ENCODE measurements around the gene RNH1. TPM values are rescaled to one million over a fixed set of nuclear protein-coding genes. Genes with fewer than 3 reads are reported as not detected.

The RNH1 gene
- total RNA-seq, 4 donors from 2014 or later, result 243 to 354 (median 264) TPM

DNA sequence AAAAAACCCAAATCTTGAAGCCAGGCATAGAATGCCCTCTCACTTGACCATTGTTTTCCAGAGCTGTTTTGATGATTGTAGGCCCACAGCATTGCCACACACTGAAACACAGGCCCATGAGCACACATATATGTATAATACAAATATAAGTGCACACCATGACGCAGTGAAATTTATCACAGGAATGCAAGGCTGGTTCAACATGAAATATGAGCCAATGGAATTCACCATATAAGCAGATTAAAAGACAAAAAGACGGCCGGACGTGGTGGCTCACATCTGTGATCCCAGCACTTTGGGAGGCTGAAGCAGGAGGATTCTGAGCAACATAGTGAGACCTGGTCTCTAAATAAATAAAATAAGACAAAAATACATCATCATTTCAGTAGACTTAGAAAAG is 9.4 kb upstream of the RNH1 start:
- no peaks in the 10 kb centered on the region for H3K27me3 ChIP-seq

DNA sequence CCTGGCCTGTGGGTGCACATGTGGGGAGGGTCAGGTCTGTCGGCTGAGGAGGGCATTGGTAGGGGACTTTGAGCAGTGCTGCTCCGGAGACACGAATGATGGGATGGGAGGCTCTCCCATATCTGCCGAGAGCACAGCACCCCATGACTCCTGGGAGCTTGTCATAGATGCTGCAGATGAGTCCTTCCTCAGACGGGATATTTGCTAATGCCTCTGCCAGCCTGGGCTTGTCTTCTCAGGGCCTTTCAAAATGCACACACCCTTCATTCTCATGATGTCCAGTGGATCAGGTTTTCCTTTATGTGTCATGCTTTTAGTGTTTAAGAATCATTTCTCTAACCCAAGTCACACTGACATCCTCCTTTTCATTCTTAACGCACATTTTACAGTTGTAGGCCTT is 8.1 kb upstream of the RNH1 start:
- no peak for ATAC-seq
- 71% methylated on average over 1 of the region's 6 CpGs; no CpG with 5 or more reads in 1 of the 2 donors for WGBS, 2 donors (ENCODE audit: low coverage in 1 of 2)
- Histone ChIP-seq H3K9me3 (peaks cover 0 to 9% (median 0%) of the 10 kb centered on the region in 3 donors), H3K27me3 (no peaks in the 10 kb centered on the region), H3K4me1 (peaks cover 0 to 12% (median 0%) of the 10 kb centered on the region in 3 donors), H3K36me3 (peaks cover 0 to 47% of the 10 kb centered on the region in 2 donors), H3K4me3 (no peak overlapping the region), H3K27ac (no peak overlapping the region)
- TF ChIP-seq POLR2A (IDR thresholded peaks at IDR 0.05) (no peak), EP300 (IDR thresholded peaks at IDR 0.05) (no peak)
- TF ChIP-seq, protein P1, sequence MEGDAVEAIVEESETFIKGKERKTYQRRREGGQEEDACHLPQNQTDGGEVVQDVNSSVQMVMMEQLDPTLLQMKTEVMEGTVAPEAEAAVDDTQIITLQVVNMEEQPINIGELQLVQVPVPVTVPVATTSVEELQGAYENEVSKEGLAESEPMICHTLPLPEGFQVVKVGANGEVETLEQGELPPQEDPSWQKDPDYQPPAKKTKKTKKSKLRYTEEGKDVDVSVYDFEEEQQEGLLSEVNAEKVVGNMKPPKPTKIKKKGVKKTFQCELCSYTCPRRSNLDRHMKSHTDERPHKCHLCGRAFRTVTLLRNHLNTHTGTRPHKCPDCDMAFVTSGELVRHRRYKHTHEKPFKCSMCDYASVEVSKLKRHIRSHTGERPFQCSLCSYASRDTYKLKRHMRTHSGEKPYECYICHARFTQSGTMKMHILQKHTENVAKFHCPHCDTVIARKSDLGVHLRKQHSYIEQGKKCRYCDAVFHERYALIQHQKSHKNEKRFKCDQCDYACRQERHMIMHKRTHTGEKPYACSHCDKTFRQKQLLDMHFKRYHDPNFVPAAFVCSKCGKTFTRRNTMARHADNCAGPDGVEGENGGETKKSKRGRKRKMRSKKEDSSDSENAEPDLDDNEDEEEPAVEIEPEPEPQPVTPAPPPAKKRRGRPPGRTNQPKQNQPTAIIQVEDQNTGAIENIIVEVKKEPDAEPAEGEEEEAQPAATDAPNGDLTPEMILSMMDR (IDR thresholded peaks at IDR 0.05), result no peak

More for the DNA sequence above, 9.4 kb upstream of the RNH1 start:
- peaks cover 0 to 12% (median 0%) of the 10 kb centered on the region in 3 donors for H3K4me1 ChIP-seq
- no peak for TF ChIP-seq EP300 (IDR thresholded peaks at IDR 0.05)
- no peak for TF ChIP-seq POLR2A (IDR thresholded peaks at IDR 0.05)
- TF ChIP-seq, protein P1 (IDR thresholded peaks at IDR 0.05), result no peak
- no peak for TF ChIP-seq POLR2AphosphoS5 (IDR thresholded peaks at IDR 0.05)
- H3K4me3 ChIP-seq, result no peak overlapping the region
- H3K36me3 ChIP-seq, result peaks cover 0 to 35% of the 10 kb centered on the region in 2 donors
- ATAC-seq, result no peak
- no peak overlapping the region for H3K27ac ChIP-seq
- WGBS, 2 donors (ENCODE audit: low coverage in 1 of 2), result 83 to 100% methylated on average over 1 to 4 of the region's 4 CpGs
- H3K9me3 ChIP-seq, result peaks cover 0 to 9% (median 0%) of the 10 kb centered on the region in 3 donors

DNA sequence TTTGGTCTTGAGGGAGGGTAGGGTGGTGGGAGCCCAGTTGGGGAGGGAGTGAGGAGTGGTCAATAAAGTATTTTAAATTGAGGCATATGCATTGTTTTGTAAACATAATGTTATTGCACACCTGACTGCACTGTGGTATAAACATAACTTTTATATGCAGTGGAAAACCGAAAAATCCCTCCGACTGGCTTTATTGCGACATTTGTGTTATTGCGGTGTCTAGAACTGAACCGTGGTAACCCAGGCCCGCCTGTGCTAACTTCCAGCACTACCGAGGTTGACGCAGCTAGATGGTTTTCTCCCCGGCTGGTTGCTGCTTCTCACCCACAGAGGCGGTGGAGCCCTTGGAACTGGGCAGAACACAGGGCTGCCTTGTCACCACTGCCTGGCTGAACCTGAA is 7.6 kb upstream of the RNH1 start:
- peaks cover 0 to 12% (median 0%) of the 10 kb centered on the region in 3 donors for H3K4me1 ChIP-seq
- H3K36me3 ChIP-seq, result peaks cover 0 to 52% of the 10 kb centered on the region in 2 donors
- H3K4me3 ChIP-seq, result no peak overlapping the region
- peaks cover 0 to 9% (median 0%) of the 10 kb centered on the region in 3 donors for H3K9me3 ChIP-seq
- TF ChIP-seq POLR2AphosphoS5 (IDR thresholded peaks at IDR 0.05) (no peak), EP300 (IDR thresholded peaks at IDR 0.05) (no peak), POLR2A (IDR thresholded peaks at IDR 0.05) (no peak)
- TF ChIP-seq, protein P1 (IDR thresholded peaks at IDR 0.05), result no peak
- no peak overlapping the region for H3K27ac ChIP-seq
- ATAC-seq, result no peak
- WGBS, 2 donors (ENCODE audit: low coverage in 1 of 2), result 80% methylated on average over 1 to 7 of the region's 10 CpGs
- no peaks in the 10 kb centered on the region for H3K27me3 ChIP-seq

DNA sequence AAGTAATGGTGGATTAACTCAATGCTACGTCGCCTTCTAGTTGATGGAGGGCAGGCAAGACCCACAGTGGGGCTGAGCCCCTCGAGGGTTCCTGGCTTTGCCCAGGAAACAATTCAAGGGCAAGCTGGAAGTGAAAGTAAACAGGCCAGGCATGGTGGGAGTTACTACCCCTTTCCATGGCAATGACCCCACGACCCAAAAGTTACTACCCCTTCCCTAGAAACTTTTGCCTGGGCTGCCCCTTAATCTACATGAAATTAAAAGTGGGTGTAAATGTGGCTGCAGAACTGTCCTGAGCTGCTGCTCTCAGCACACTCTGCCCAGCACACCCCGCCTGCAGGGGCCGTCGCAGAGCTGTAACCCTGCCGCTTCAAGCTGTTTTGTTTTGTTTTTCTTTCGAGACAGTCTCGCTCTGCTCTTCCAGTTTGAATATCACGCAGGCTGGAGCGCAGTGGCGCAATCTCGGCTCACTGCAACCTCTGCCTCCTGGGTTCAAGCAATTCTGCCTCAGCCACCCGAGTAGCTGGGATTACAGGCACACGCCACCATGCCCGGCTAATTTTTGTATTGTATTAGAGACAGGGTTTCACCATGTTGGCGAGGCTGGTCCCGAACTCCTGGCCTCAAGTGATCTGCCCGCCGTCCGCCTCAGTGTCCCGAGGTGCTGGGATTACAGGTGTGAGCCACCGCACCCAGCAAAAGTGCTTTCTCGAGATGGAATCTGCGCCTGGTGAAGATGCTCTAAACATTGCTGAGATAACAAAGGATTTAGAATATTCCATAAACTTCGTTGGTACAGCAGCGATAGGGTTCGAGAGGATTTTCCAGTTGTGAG is 5.9 kb upstream of the RNH1 start:
- Histone ChIP-seq H3K27ac (no peak overlapping the region), H3K27me3 (no peaks in the 10 kb centered on the region), H3K9me3 (peaks cover 0 to 9% (median 0%) of the 10 kb centered on the region in 3 donors), H3K4me3 (no peak overlapping the region), H3K36me3 (peaks cover 0 to 62% of the 10 kb centered on the region in 2 donors), H3K4me1 (peaks cover 0 to 16% (median 3%) of the 10 kb centered on the region in 3 donors)
- TF ChIP-seq EP300 (IDR thresholded peaks at IDR 0.05), result no peak
- TF ChIP-seq POLR2A (IDR thresholded peaks at IDR 0.05), result no peak
- TF ChIP-seq, protein P1 (IDR thresholded peaks at IDR 0.05), result no peak
- TF ChIP-seq POLR2AphosphoS5 (IDR thresholded peaks at IDR 0.05), result no peak
- 85 to 95% methylated on average over 7 to 10 of the region's 29 CpGs for WGBS, 2 donors (ENCODE audit: low coverage in 1 of 2)
- no peak for ATAC-seq

DNA sequence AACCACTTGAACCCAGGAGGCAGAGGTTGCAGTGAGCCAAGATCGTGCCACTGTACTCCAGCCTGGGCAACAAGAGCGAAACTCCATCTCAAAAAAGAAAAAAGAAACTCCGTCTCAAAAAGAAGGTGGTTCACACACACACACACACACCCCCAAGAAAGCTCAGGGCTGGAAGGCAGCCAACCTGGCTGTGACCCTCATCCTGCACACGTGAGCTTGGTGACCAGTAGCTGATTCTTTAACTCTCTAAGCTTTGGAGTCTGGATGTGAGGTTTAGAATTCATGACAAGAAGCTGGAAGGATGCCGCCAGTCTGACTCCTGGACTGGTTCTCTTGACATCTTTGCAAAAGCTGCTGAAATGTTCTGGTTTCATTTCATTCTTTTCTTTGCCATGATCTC is 1.9 kb upstream of the RNH1 start:
- Histone ChIP-seq H3K27ac (no peak overlapping the region), H3K36me3 (peaks cover 0 to 52% of the 10 kb centered on the region in 2 donors), H3K9me3 (no peaks in the 10 kb centered on the region), H3K4me1 (peaks cover 0 to 44% (median 17%) of the 10 kb centered on the region in 3 donors), H3K27me3 (no peaks in the 10 kb centered on the region), H3K4me3 (no peak overlapping the region)
- no peak for ATAC-seq
- no peak for TF ChIP-seq EP300 (IDR thresholded peaks at IDR 0.05)
- TF ChIP-seq POLR2A (IDR thresholded peaks at IDR 0.05), result no peak
- no peak for TF ChIP-seq POLR2AphosphoS5 (IDR thresholded peaks at IDR 0.05)
- TF ChIP-seq, protein P1 (IDR thresholded peaks at IDR 0.05), result no peak
- 78 to 87% methylated on average over 5 of the region's 5 CpGs for WGBS, 2 donors (ENCODE audit: low coverage in 1 of 2)
